HCT116 (cell line): ENCODE measurements around the gene ITPR2. TPM values are rescaled to one million over a fixed set of nuclear protein-coding genes. Genes with fewer than 3 reads are reported as not detected.

Source experiments
- ATAC-seq: fragments of 200-7000 bp; cut with Tn5 transposase; 2 replicates; pipeline ENCODE4 v1.9.1; 2020; ENCODE audit warnings: mild to moderate bottlenecking, moderate library complexity
- BruUV-seq: library from RNA; stranded (reverse); fragments of 400-500 nt; replicated peaks from 2 replicates; lab custom pipeline; 2021; lab: Mats Ljungman, UMichigan
- CTCF ChIA-PET: fragments of 300-600 bp; sonication (Branson Sonifier 250); formaldehyde crosslinking; loops from one replicate; lab custom pipeline; 2021; ENCODE audit warnings: antibody characterized with exemption; lab: Charles Lee
- POLR2A ChIA-PET: fragments of 300-600, 350-600 bp; sonication (Branson Sonifier 250); formaldehyde crosslinking; loops from one replicate; lab custom pipeline; 2021; ENCODE audit warnings: antibody characterized with exemption; lab: Charles Lee
- RAD21 ChIA-PET, 2 experiments: fragments of 300-600 bp; sonication (Branson Sonifier 250); formaldehyde crosslinking; loops; one replicate each; lab custom pipeline; 2023; ENCODE audit warnings: low total read pairs in 2 of 2; ENCODE audit not compliant: uncharacterized antibody in 2 of 2, unreplicated experiment in 2 of 2, low non-redundant PET in 1 of 2; lab: Charles Lee
- DNase-seq: peaks from one replicate; pipeline ENCODE4 v3.0.0-alpha.2; 2010; ENCODE audit warnings: low read depth, low spot score
- H2AFZ ChIP-seq: fragments of 200-600 bp; shearing (Covaris generic), sonication (generic); 2 replicates; pipeline ENCODE4 v1.6.1; 2017; ENCODE audit warnings: low read depth, mixed run types, mixed read lengths, antibody characterized with exemption, low read length; ENCODE audit not compliant: poor library complexity, severe bottlenecking
- H3K27ac ChIP-seq: 2 replicates; pipeline ENCODE4 v1.5.1; 2012; ENCODE audit warnings: low read depth, low read length
- H3K27me3 ChIP-seq: fragments of 200-600 bp; sonication (generic); 2 replicates; pipeline ENCODE4 v1.6.1; 2016; ENCODE audit warnings: mixed run types, low read length, mixed read lengths; ENCODE audit not compliant: insufficient read depth
- H3K36me3 ChIP-seq, 2 experiments: fragments of 200-500 bp in 1 of 2; fragments of 200-600 bp in 1 of 2; sonication (Bioruptor generic) in 1 of 2; sonication (generic) in 1 of 2; 2 replicates each; pipeline versions ENCODE4 v1.5.1 to v1.6.1; 2014 to 2016; ENCODE audit warnings: low read length in 2 of 2, inconsistent platforms in 1 of 2, mixed read lengths in 1 of 2, mixed run types in 1 of 2; ENCODE audit not compliant: insufficient read depth in 2 of 2, control insufficient read depth in 1 of 2
- H3K4me1 ChIP-seq, 2 experiments: fragments of 200-600 bp in 1 of 2; sonication (generic) in 1 of 2; 2 replicates each; pipeline versions ENCODE4 v1.5.1 to v1.6.1; 2012 to 2017; ENCODE audit warnings: low read length in 2 of 2, inconsistent platforms in 1 of 2, mild to moderate bottlenecking in 1 of 2, mixed read lengths in 1 of 2, mixed run types in 1 of 2, moderate library complexity in 1 of 2; ENCODE audit not compliant: insufficient read depth in 2 of 2, control insufficient read depth in 1 of 2
- H3K4me2 ChIP-seq: fragments of 200-600 bp; sonication (generic); 2 replicates; pipeline ENCODE4 v1.6.1; 2017; ENCODE audit warnings: mixed run types, low read length, mixed read lengths
- H3K4me3 ChIP-seq, 2 experiments: fragments of 200-600 bp in 1 of 2; sonication (generic) in 1 of 2; replicated peaks in 1 of 2; 2 replicates each; pipeline ENCODE4 v1.5.1; 2011 to 2016; ENCODE audit warnings: low read length in 2 of 2, control low read depth in 1 of 2, low read depth in 1 of 2, mild to moderate bottlenecking in 1 of 2, mixed read lengths in 1 of 2, mixed run types in 1 of 2
- H3K79me2 ChIP-seq: fragments of 200-600 bp; sonication (generic); 2 replicates; pipeline ENCODE4 v1.6.1; 2017; ENCODE audit warnings: mild to moderate bottlenecking, mixed run types, low read length, moderate library complexity, mixed read lengths; ENCODE audit not compliant: insufficient read depth
- H3K9ac ChIP-seq: fragments of 200-600 bp; sonication (generic); 2 replicates; pipeline ENCODE4 v1.6.1; 2016; ENCODE audit warnings: low read length, mixed read lengths
- H3K9me2 ChIP-seq: fragments of 200-600 bp; sonication (generic), shearing (Covaris generic); 2 replicates; pipeline ENCODE4 v1.6.1; 2017; ENCODE audit warnings: mixed run types, mild to moderate bottlenecking, moderate library complexity; ENCODE audit not compliant: insufficient read depth
- H3K9me3 ChIP-seq, 2 experiments: fragments of 200-500 bp in 1 of 2; fragments of 200-600 bp in 1 of 2; sonication (Bioruptor generic) in 1 of 2; sonication (generic) in 1 of 2; 2 replicates each; pipeline ENCODE4 v1.6.1; 2014 to 2017; ENCODE audit warnings: low read length in 2 of 2, mixed read lengths in 2 of 2, inconsistent platforms in 1 of 2, low read depth in 1 of 2, mild to moderate bottlenecking in 1 of 2, mixed run types in 1 of 2, moderate library complexity in 1 of 2; ENCODE audit not compliant: control insufficient read depth in 1 of 2, insufficient read depth in 1 of 2
- H4K20me1 ChIP-seq: fragments of 200-600 bp; sonication (generic), shearing (Covaris generic); 2 replicates; pipeline ENCODE4 v1.6.1; 2017; ENCODE audit warnings: mixed run types, mild to moderate bottlenecking, moderate library complexity; ENCODE audit not compliant: insufficient read depth
- CBX3 ChIP-seq: IDR thresholded peaks from 2 replicates; pipeline ENCODE4 v1.6.1; 2012; ENCODE audit warnings: low read depth
- CEBPB ChIP-seq: IDR thresholded peaks from 2 replicates; pipeline ENCODE4 v1.6.1; 2012; ENCODE audit warnings: low read depth
- EGR1 ChIP-seq: IDR thresholded peaks from 2 replicates; pipeline ENCODE4 v1.6.1; 2012; ENCODE audit warnings: low read depth
- ELF1 ChIP-seq: IDR thresholded peaks from 2 replicates; pipeline ENCODE4 v1.6.1; 2012; ENCODE audit warnings: low read depth, borderline replicate concordance
- EZH2 ChIP-seq: fragments of 200-600 bp; sonication (generic); IDR thresholded peaks from 2 replicates; pipeline ENCODE4 v1.6.1; 2017; ENCODE audit warnings: antibody characterized with exemption, mixed run types
- EZH2phosphoT487 ChIP-seq: fragments of 200-600 bp; IDR thresholded peaks from 2 replicates; pipeline ENCODE4 v1.6.1; 2018; ENCODE audit warnings: antibody characterized with exemption, borderline replicate concordance
- FOSL1 ChIP-seq: IDR thresholded peaks from 2 replicates; pipeline ENCODE4 v1.6.1; 2012; ENCODE audit warnings: low read depth
- POLR2A ChIP-seq: IDR thresholded peaks from 2 replicates; pipeline ENCODE4 v1.7.0; 2011; ENCODE audit warnings: borderline replicate concordance; ENCODE audit not compliant: insufficient read depth, insufficient read length; ENCODE audit errors: extremely low read depth
- POLR2AphosphoS5 ChIP-seq: IDR thresholded peaks from 2 replicates; pipeline ENCODE4 v1.6.1; 2011; ENCODE audit warnings: mild to moderate bottlenecking, low read depth, low read length, moderate library complexity
- SIN3A ChIP-seq: IDR thresholded peaks from 2 replicates; pipeline ENCODE4 v1.6.1; 2012; ENCODE audit warnings: low read depth
- SP1 ChIP-seq: IDR thresholded peaks from 2 replicates; pipeline ENCODE4 v1.6.1; 2012; ENCODE audit warnings: low read depth
- SRF ChIP-seq: IDR thresholded peaks from 2 replicates; pipeline ENCODE4 v1.6.1; 2012; ENCODE audit warnings: low read depth
- YY1 ChIP-seq: IDR thresholded peaks from 2 replicates; pipeline ENCODE4 v1.6.1; 2011; ENCODE audit warnings: low read length, low read depth, moderate library complexity, mild to moderate bottlenecking; ENCODE audit not compliant: insufficient replicate concordance; ENCODE audit errors: extremely low read depth
- ZFX ChIP-seq: fragments of 450-650 bp; IDR thresholded peaks from 2 replicates; pipeline ENCODE4 v1.6.1; 2017
- ZNF274 ChIP-seq: fragments of 200-500 bp; sonication (Bioruptor generic); IDR thresholded peaks from 2 replicates; pipeline ENCODE4 v1.6.1; 2014; ENCODE audit warnings: mild to moderate bottlenecking, low read depth, low read length, inconsistent platforms
- intact Hi-C: fragments of 100-400 bp; cut with micrococcal nuclease; formaldehyde crosslinking; loops from 2 replicates; pipeline ENCODE4 v1.10.0; 2022
- total RNA-seq: library from RNA; stranded (reverse); gene quantifications from one replicate; pipeline ENCODE4 v1.2.1, GENCODE V29; 2021; ENCODE audit not compliant: unreplicated experiment
- TF ChIP-seq, protein P1 (sequence below): IDR thresholded peaks from 2 replicates; pipeline ENCODE4 v1.6.1; 2012
- TF ChIP-seq, protein P2 (sequence below), 3 experiments: fragments of 200-600 bp in 1 of 3; sonication (generic) in 1 of 3; IDR thresholded peaks in 2 of 3; conservative IDR thresholded peaks in 1 of 3; 2 replicates each; pipeline ENCODE4 v1.5.1; 2012 to 2017; ENCODE audit warnings: low read depth in 2 of 3, low read length in 2 of 3, antibody characterized with exemption in 1 of 3, borderline replicate concordance in 1 of 3, control low read depth in 1 of 3, mild to moderate bottlenecking in 1 of 3, mixed read lengths in 1 of 3, mixed run types in 1 of 3, moderate library complexity in 1 of 3; ENCODE audit not compliant: insufficient read depth in 1 of 3
- TF ChIP-seq, protein P3 (sequence below): IDR thresholded peaks from 2 replicates; pipeline ENCODE4 v1.6.1; 2011; ENCODE audit warnings: mild to moderate bottlenecking, low read length, moderate library complexity; ENCODE audit not compliant: insufficient replicate concordance; ENCODE audit errors: extremely low read depth
- TF ChIP-seq, protein P4 (sequence below): IDR thresholded peaks from 2 replicates; pipeline ENCODE4 v1.6.1; 2012
- TF ChIP-seq, protein P5 (sequence below): IDR thresholded peaks from 2 replicates; pipeline ENCODE4 v1.6.1; 2012; ENCODE audit warnings: low read depth

The ITPR2 gene
- total RNA-seq, 1 experiment from 2014 or later, result 6.5 TPM

DNA sequence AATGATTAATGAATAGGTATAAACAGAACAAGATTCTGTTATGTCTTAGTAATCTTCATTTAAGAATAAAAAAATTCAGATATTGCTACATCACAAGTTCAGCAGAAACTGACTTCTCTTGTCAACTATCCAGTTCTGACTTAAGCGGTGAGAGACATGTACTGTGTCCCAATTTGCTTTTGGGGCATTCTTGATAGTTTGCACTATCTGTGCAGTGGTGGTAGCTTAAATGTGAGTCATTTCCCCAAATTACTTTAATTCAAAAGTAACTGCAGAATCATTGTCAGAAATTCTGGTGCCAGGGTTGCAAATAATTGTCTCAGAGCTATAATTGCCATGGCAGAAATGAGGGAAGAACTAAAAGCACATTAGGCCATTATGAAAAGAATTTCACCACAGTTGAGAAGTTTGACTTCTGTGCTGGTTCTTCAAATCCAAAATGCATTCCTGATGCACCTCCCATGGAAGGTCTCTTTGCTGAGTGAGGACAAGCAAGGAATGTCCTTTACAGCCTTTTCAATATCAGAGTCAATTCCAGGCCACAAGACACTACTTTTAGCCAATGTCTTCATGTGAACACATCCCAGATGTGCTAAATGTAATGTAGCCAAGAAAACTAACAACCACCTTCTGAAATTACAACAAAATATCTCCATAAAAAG is 332.9 kb downstream of the ITPR2 start:
- no peak for DNase-seq
- Histone ChIP-seq H3K9me3 (no peaks in the 10 kb centered on the region), H4K20me1 (no peaks in the 10 kb centered on the region), H3K4me1 (no peaks in the 10 kb centered on the region), H3K4me2 (no peak overlapping the region), H3K4me3 (no peak overlapping the region), H3K9me2 (no peaks in the 10 kb centered on the region)
- no peak for ATAC-seq
- ChIA-PET POLR2A (no interaction called here), RAD21 (no interaction called here)
- intact Hi-C loops, result no loop called here
- TF ChIP-seq, protein P1, sequence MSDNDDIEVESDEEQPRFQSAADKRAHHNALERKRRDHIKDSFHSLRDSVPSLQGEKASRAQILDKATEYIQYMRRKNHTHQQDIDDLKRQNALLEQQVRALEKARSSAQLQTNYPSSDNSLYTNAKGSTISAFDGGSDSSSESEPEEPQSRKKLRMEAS, result no peak
- no peak for TF ChIP-seq SP1
- TF ChIP-seq EZH2phosphoT487, result no peak
- no peak for TF ChIP-seq SRF
- TF ChIP-seq ZFX, result no peak
- TF ChIP-seq CBX3, result no peak
- no peak for TF ChIP-seq SIN3A
- no peak for TF ChIP-seq ELF1
- no peak for TF ChIP-seq YY1
- no peak for TF ChIP-seq CEBPB
- TF ChIP-seq ZNF274, result no peak
- TF ChIP-seq, protein P2, sequence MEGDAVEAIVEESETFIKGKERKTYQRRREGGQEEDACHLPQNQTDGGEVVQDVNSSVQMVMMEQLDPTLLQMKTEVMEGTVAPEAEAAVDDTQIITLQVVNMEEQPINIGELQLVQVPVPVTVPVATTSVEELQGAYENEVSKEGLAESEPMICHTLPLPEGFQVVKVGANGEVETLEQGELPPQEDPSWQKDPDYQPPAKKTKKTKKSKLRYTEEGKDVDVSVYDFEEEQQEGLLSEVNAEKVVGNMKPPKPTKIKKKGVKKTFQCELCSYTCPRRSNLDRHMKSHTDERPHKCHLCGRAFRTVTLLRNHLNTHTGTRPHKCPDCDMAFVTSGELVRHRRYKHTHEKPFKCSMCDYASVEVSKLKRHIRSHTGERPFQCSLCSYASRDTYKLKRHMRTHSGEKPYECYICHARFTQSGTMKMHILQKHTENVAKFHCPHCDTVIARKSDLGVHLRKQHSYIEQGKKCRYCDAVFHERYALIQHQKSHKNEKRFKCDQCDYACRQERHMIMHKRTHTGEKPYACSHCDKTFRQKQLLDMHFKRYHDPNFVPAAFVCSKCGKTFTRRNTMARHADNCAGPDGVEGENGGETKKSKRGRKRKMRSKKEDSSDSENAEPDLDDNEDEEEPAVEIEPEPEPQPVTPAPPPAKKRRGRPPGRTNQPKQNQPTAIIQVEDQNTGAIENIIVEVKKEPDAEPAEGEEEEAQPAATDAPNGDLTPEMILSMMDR (IDR thresholded peaks at IDR 0.05 in 2 of 3, conservative IDR thresholded peaks at IDR 0.05 in 1 of 3; ENCODE audit: borderline replicate concordance in 1 of 3, insufficient read depth in 1 of 3, low read depth in 2 of 3, low read length in 2 of 3), result no peak
- no peak for TF ChIP-seq POLR2AphosphoS5
- no peak for TF ChIP-seq EGR1
- TF ChIP-seq FOSL1, result no peak
- no peak for TF ChIP-seq EZH2
- TF ChIP-seq, protein P3, sequence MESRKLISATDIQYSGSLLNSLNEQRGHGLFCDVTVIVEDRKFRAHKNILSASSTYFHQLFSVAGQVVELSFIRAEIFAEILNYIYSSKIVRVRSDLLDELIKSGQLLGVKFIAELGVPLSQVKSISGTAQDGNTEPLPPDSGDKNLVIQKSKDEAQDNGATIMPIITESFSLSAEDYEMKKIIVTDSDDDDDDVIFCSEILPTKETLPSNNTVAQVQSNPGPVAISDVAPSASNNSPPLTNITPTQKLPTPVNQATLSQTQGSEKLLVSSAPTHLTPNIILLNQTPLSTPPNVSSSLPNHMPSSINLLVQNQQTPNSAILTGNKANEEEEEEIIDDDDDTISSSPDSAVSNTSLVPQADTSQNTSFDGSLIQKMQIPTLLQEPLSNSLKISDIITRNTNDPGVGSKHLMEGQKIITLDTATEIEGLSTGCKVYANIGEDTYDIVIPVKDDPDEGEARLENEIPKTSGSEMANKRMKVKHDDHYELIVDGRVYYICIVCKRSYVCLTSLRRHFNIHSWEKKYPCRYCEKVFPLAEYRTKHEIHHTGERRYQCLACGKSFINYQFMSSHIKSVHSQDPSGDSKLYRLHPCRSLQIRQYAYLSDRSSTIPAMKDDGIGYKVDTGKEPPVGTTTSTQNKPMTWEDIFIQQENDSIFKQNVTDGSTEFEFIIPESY, result no peak
- TF ChIP-seq, protein P4, sequence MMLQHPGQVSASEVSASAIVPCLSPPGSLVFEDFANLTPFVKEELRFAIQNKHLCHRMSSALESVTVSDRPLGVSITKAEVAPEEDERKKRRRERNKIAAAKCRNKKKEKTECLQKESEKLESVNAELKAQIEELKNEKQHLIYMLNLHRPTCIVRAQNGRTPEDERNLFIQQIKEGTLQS, result no peak
- no peak for TF ChIP-seq POLR2A
- TF ChIP-seq, protein P5, sequence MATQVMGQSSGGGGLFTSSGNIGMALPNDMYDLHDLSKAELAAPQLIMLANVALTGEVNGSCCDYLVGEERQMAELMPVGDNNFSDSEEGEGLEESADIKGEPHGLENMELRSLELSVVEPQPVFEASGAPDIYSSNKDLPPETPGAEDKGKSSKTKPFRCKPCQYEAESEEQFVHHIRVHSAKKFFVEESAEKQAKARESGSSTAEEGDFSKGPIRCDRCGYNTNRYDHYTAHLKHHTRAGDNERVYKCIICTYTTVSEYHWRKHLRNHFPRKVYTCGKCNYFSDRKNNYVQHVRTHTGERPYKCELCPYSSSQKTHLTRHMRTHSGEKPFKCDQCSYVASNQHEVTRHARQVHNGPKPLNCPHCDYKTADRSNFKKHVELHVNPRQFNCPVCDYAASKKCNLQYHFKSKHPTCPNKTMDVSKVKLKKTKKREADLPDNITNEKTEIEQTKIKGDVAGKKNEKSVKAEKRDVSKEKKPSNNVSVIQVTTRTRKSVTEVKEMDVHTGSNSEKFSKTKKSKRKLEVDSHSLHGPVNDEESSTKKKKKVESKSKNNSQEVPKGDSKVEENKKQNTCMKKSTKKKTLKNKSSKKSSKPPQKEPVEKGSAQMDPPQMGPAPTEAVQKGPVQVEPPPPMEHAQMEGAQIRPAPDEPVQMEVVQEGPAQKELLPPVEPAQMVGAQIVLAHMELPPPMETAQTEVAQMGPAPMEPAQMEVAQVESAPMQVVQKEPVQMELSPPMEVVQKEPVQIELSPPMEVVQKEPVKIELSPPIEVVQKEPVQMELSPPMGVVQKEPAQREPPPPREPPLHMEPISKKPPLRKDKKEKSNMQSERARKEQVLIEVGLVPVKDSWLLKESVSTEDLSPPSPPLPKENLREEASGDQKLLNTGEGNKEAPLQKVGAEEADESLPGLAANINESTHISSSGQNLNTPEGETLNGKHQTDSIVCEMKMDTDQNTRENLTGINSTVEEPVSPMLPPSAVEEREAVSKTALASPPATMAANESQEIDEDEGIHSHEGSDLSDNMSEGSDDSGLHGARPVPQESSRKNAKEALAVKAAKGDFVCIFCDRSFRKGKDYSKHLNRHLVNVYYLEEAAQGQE, result no peak
- TF ChIP-seq, all 23 proteins: peak for 0
- Histone ChIP-seq H3K9ac (no peak overlapping the region), H3K27me3 (no peaks in the 10 kb centered on the region), H3K36me3 (no peaks in the 10 kb centered on the region), H3K27ac (no peak overlapping the region), H2AFZ (no peak overlapping the region), H3K79me2 (no peaks in the 10 kb centered on the region)
- BruUV-seq, result no TSS peak
- CTCF ChIA-PET, result no interaction called here
